Chondrocyte (in vitro differentiated cells): ENCODE results near the gene TM9SF2. TPM values are rescaled to one million over a fixed set of nuclear protein-coding genes. Genes with fewer than 3 reads are reported as not detected.

Experiments used
- DNase-seq: peaks from one replicate; pipeline ENCODE4 v3.0.0; 2021; ENCODE audit warnings: mixed read lengths, low spot score
- H3K27ac Mint-ChIP-seq: one replicate; pipeline ENCODE4 v1.8.0; 2021; ENCODE audit warnings: mild to moderate bottlenecking, moderate library complexity, mixed read lengths; ENCODE audit not compliant: unreplicated experiment
- H3K27me3 Mint-ChIP-seq: 2 replicates; pipeline ENCODE4 v1.8.0; 2021; ENCODE audit warnings: low read depth, mixed read lengths
- H3K36me3 Mint-ChIP-seq: 2 replicates; pipeline ENCODE4 v1.8.0; 2021; ENCODE audit warnings: low read depth, mixed read lengths
- H3K4me1 Mint-ChIP-seq: 2 replicates; pipeline ENCODE4 v1.8.0; 2021; ENCODE audit warnings: low read depth, mild to moderate bottlenecking, mixed read lengths
- H3K4me3 Mint-ChIP-seq: one replicate; pipeline ENCODE4 v1.8.0; 2021; ENCODE audit warnings: mild to moderate bottlenecking, moderate library complexity, mixed read lengths; ENCODE audit not compliant: unreplicated experiment
- H3K9me3 Mint-ChIP-seq: 2 replicates; pipeline ENCODE4 v1.8.0; 2021; ENCODE audit warnings: low read depth, mixed read lengths
- total RNA-seq: library from RNA; stranded (reverse); gene quantifications from 3 replicates; pipeline ENCODE4 v1.2.1, GENCODE V29; 2021
- TF ChIP-seq, protein P1 (sequence below): fragments of 200-600 bp; sonication (generic); IDR thresholded peaks from 2 replicates; pipeline ENCODE4 v1.5.0; 2021; ENCODE audit warnings: antibody characterized with exemption, mild to moderate bottlenecking, moderate library complexity

TM9SF2 gene
- total RNA-seq, 1 donor from 2014 or later, result 125 TPM

GRCh38 chr13:99514801-99515200 is 13.5 kb downstream of the TM9SF2 start:
- H3K9me3 Mint-ChIP-seq, result peaks cover 5% of the 10 kb centered on the region
- H3K36me3 Mint-ChIP-seq, result peaks cover 8% of the 10 kb centered on the region
- TF ChIP-seq, protein P1, sequence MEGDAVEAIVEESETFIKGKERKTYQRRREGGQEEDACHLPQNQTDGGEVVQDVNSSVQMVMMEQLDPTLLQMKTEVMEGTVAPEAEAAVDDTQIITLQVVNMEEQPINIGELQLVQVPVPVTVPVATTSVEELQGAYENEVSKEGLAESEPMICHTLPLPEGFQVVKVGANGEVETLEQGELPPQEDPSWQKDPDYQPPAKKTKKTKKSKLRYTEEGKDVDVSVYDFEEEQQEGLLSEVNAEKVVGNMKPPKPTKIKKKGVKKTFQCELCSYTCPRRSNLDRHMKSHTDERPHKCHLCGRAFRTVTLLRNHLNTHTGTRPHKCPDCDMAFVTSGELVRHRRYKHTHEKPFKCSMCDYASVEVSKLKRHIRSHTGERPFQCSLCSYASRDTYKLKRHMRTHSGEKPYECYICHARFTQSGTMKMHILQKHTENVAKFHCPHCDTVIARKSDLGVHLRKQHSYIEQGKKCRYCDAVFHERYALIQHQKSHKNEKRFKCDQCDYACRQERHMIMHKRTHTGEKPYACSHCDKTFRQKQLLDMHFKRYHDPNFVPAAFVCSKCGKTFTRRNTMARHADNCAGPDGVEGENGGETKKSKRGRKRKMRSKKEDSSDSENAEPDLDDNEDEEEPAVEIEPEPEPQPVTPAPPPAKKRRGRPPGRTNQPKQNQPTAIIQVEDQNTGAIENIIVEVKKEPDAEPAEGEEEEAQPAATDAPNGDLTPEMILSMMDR, result no peak
- H3K4me1 Mint-ChIP-seq, result peaks cover 50% of the 10 kb centered on the region
- DNase-seq, result no peak
- no peak overlapping the region for H3K27ac Mint-ChIP-seq
- no peaks in the 10 kb centered on the region for H3K27me3 Mint-ChIP-seq
- no peak overlapping the region for H3K4me3 Mint-ChIP-seq

- no peak for DNase-seq
- peaks cover 5% of the 10 kb centered on the region for H3K36me3 Mint-ChIP-seq
- H3K4me1 Mint-ChIP-seq, result peaks cover 46% of the 10 kb centered on the region
- H3K27ac Mint-ChIP-seq, result peak overlapping the region; percentile 37
- TF ChIP-seq, protein P1, result no peak
- H3K9me3 Mint-ChIP-seq, result no peaks in the 10 kb centered on the region
- no peaks in the 10 kb centered on the region for H3K27me3 Mint-ChIP-seq
- no peak overlapping the region for H3K4me3 Mint-ChIP-seq
Measured at GRCh38 chr13:99516153-99516929, 15.1 kb downstream of the TM9SF2 start.

DNA sequence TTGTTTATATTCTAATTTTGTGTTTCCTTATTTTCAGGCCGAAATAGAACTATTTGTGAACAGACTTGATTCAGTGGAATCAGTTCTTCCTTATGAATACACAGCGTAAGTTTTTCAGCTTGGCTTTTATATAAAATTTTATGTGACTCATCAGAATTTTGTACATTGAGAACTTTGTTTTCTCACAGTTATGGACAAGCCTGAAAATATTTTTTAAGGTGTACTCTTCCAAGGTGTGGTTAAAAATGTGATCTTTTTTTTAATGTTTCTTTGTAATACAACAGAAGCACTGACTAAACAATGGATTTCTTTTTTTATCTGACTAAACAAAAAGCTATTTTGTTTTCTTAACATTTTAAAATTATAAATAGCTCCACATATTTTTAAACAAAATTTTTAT is 16.3 kb downstream of the TM9SF2 start:
- no peaks in the 10 kb centered on the region for H3K9me3 Mint-ChIP-seq
- H3K4me3 Mint-ChIP-seq, result no peak overlapping the region
- no peaks in the 10 kb centered on the region for H3K27me3 Mint-ChIP-seq
- TF ChIP-seq, protein P1, result no peak
- peaks cover 10% of the 10 kb centered on the region for H3K36me3 Mint-ChIP-seq
- DNase-seq, result no peak
- H3K4me1 Mint-ChIP-seq, result peaks cover 33% of the 10 kb centered on the region
- H3K27ac Mint-ChIP-seq, result peak overlapping the region; percentile 36

DNA sequence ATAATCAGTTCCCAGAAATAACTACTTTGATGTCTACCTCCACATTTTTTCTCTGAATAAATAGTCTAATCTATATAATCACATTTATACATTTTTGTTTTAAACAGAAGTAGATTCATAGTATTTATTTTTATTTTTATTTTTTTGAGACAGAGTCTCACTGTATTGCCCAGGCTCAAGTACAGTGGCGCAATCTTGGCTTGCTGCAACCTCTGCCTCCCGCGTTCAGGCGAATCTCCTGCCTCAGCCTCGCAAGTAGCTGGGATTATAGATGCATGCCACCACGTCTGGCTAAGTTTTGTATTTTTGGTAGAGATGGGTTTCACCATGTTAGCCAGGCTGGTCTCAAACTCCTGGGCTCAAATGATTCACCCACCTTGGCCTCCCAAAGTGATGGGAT is 16.7 kb downstream of the TM9SF2 start:
- Mint-ChIP-seq H3K27ac (no peak overlapping the region), H3K4me1 (peaks cover 29% of the 10 kb centered on the region), H3K27me3 (no peaks in the 10 kb centered on the region), H3K9me3 (no peaks in the 10 kb centered on the region), H3K36me3 (peaks cover 10% of the 10 kb centered on the region), H3K4me3 (no peak overlapping the region)
- DNase-seq, result no peak
- TF ChIP-seq, protein P1, result no peak

DNA sequence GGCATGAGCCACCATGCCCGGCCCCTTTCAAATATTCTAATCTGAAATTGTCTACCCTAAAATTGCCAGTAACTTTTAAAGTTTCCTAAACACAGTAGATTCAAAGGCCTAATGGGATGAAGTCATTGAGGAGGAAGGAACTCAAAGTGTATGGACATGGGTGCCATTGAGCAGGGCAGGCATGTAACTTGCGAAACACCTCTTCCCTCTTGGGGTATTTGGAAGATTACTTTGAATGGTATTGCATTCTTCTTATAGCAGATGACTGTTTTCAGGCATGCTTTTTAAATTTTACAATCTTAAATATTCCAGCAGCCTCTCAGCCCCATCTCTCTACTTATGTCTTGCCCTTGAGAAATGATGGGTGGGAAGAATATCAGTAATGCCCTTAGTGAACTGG is 21.0 kb downstream of the TM9SF2 start:
- DNase-seq, result no peak
- peaks cover 5% of the 10 kb centered on the region for H3K4me1 Mint-ChIP-seq
- no peaks in the 10 kb centered on the region for H3K9me3 Mint-ChIP-seq
- TF ChIP-seq, protein P1, result no peak
- no peak overlapping the region for H3K27ac Mint-ChIP-seq
- no peaks in the 10 kb centered on the region for H3K27me3 Mint-ChIP-seq
- H3K36me3 Mint-ChIP-seq, result peaks cover 32% of the 10 kb centered on the region
- no peak overlapping the region for H3K4me3 Mint-ChIP-seq
